ENCODE results near the gene C1orf232. TPM values are rescaled to one million over a fixed set of nuclear protein-coding genes. Genes with fewer than 3 reads are reported as not detected.

Gene C1orf232
- total and polyA plus RNA-seq, 9 of the 15 experiments (the other 6 are each of a cell fraction or from before 2014, with no cell fraction given) = not detected

- Histone ChIP-seq H2AFZ (ENCODE audit: low read depth, low read length) (no peak overlapping the region), H3K36me3 (ENCODE audit: control insufficient read depth, insufficient read depth, low read length) (peaks cover 65% of the 10 kb centered on the region), H3K9ac (ENCODE audit: insufficient read depth in 1 of 2, low read depth in 2 of 2, low read length in 2 of 2) (peak overlapping the region; percentile 0 to 97; a peak in 3 of 4 replicates), H3K4me1 (replicated peaks in 1 of 2; ENCODE audit: control insufficient read depth in 2 of 2, insufficient read depth in 2 of 2, low read length in 2 of 2) (peaks cover 11 to 54% of the 10 kb centered on the region in 2 experiments), H3K9me1 (ENCODE audit: control insufficient read depth, insufficient read depth, low read length) (no peaks in the 10 kb centered on the region), H3K4me2 (ENCODE audit: insufficient read depth, low read length) (peak overlapping the region; percentile 38; the same call in 1 of the 2 replicates), H3K79me2 (ENCODE audit: control insufficient read depth, insufficient read depth, low read length) (peaks cover 80% of the 10 kb centered on the region), H3K9me3 (replicated peaks; ENCODE audit: control insufficient read depth, insufficient read depth, low read depth, low read length) (no peaks in the 10 kb centered on the region), H3K27me3 (ENCODE audit: control insufficient read depth in 2 of 2, insufficient read depth in 2 of 2, low read length in 2 of 2) (no peaks in the 10 kb centered on the region), H3K4me3 (no peak overlapping the region), H3K27ac (ENCODE audit: extremely low read depth, low read depth, low read length) (peak overlapping the region; percentile 99), H4K20me1 (replicated peaks; ENCODE audit: control insufficient read depth, insufficient read depth, low read length) (no peaks in the 10 kb centered on the region)
- ATAC-seq (no peak), DNase-seq (ENCODE audit: extremely low read depth in 1 of 4, low spot score in 3 of 4) (peak in 1 of 4 experiments; percentile 38), FAIRE-seq (peak; percentile 19)
- no TSS peak for BruUV-seq (replicated peaks)
- 21% methylated on average over 8 of the region's 8 CpGs for WGBS (ENCODE audit: insufficient coverage, low coverage, missing lambda C conversion rate)
- in situ Hi-C loops (cut with MboI) = no loop called here
- ChIA-PET CTCF (ENCODE audit: low intra/inter-chr PET ratio) (interaction anchor here (0.5 kb wide), 1 partner anchor 17 kb away, joined by 3 read pairs; no protein-coding TSS in a partner anchor), POLR2A (interaction anchor here (0.6 to 13.3 kb wide), 17 partner anchors 9 to 226 kb away, joined by 3 to 237 read pairs (median 4); partner anchors contain the start of genes EXTL1 and PDIK1L)
- intact Hi-C loops (cut with micrococcal nuclease) = no loop called here
- peak; percentile 13 to 42; a peak in 1 of 4 replicates for TF ChIP-seq KDM1A (IDR thresholded peaks at IDR 0.05)
- TF ChIP-seq HMBOX1 (IDR thresholded peaks at IDR 0.05) = peak; percentile 59; the same call in 1 of the 2 replicates
- TF ChIP-seq TOE1 (IDR thresholded peaks at IDR 0.05; ENCODE audit: borderline replicate concordance) = 0 out of 2 replicates have a peak, but pooled peaks have one; percentile 16
- TF ChIP-seq TOE1 (CRISPR knock-in tag; IDR thresholded peaks at IDR 0.05; ENCODE audit: borderline replicate concordance, low read depth) = no peak
- peak; percentile 75 for TF ChIP-seq CEBPG (CRISPR knock-in tag; IDR thresholded peaks at IDR 0.05)
- peak; percentile 84 to 90 for TF ChIP-seq CEBPG (tag; conservative IDR thresholded peaks at IDR 0.05 in 1 of 2, IDR thresholded peaks at IDR 0.05 in 1 of 2)
- peak; percentile 2; the same call in 1 of the 2 replicates for TF ChIP-seq NFE2 (IDR thresholded peaks at IDR 0.05; ENCODE audit: low read depth)
- TF ChIP-seq, protein P1, sequence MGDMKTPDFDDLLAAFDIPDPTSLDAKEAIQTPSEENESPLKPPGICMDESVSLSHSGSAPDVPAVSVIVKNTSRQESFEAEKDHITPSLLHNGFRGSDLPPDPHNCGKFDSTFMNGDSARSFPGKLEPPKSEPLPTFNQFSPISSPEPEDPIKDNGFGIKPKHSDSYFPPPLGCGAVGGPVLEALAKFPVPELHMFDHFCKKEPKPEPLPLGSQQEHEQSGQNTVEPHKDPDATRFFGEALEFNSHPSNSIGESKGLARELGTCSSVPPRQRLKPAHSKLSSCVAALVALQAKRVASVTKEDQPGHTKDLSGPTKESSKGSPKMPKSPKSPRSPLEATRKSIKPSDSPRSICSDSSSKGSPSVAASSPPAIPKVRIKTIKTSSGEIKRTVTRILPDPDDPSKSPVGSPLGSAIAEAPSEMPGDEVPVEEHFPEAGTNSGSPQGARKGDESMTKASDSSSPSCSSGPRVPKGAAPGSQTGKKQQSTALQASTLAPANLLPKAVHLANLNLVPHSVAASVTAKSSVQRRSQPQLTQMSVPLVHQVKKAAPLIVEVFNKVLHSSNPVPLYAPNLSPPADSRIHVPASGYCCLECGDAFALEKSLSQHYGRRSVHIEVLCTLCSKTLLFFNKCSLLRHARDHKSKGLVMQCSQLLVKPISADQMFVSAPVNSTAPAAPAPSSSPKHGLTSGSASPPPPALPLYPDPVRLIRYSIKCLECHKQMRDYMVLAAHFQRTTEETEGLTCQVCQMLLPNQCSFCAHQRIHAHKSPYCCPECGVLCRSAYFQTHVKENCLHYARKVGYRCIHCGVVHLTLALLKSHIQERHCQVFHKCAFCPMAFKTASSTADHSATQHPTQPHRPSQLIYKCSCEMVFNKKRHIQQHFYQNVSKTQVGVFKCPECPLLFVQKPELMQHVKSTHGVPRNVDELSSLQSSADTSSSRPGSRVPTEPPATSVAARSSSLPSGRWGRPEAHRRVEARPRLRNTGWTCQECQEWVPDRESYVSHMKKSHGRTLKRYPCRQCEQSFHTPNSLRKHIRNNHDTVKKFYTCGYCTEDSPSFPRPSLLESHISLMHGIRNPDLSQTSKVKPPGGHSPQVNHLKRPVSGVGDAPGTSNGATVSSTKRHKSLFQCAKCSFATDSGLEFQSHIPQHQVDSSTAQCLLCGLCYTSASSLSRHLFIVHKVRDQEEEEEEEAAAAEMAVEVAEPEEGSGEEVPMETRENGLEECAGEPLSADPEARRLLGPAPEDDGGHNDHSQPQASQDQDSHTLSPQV (IDR thresholded peaks at IDR 0.05) = peak; percentile 77; the same call in 1 of the 2 replicates
- TF ChIP-seq BACH1 (tag; IDR thresholded peaks at IDR 0.05) = peak; percentile 67
- peak; percentile 54; the same call in 1 of the 2 replicates for TF ChIP-seq ZNF197 (CRISPR knock-in tag; IDR thresholded peaks at IDR 0.05; ENCODE audit: low read depth)
- TF ChIP-seq RFX1 (IDR thresholded peaks at IDR 0.05) = peak; percentile 26
- peak in 1 of 2 experiments; percentile 53; a peak in 1 of 4 replicates for TF ChIP-seq RCOR1 (IDR thresholded peaks at IDR 0.05; ENCODE audit: borderline replicate concordance in 1 of 2, low read depth in 2 of 2, low read length in 2 of 2)
- TF ChIP-seq NBN (IDR thresholded peaks at IDR 0.05; ENCODE audit: low read depth) = 0 out of 2 replicates have a peak, but pooled peaks have one; percentile 35
- peak; percentile 83 for TF ChIP-seq SOX6 (IDR thresholded peaks at IDR 0.05)
- TF ChIP-seq BHLHE40 (IDR thresholded peaks at IDR 0.05; ENCODE audit: low read length) = peak; percentile 90
- TF ChIP-seq ZNF175 (CRISPR knock-in tag; IDR thresholded peaks at IDR 0.05; ENCODE audit: low read depth) = 0 out of 2 replicates have a peak, but pooled peaks have one; percentile 72
Observed at GRCh38 chr1:26121854-26122773, 46.6 kb downstream of the C1orf232 start.
